Prostate gland (tissue), 2 donors: ENCODE data around the gene KCNJ4. TPM values are rescaled to one million over a fixed set of nuclear protein-coding genes. Genes with fewer than 3 reads are reported as not detected.
"Not testable (repeated sequence)": the region's sequence is repeated elsewhere in the genome, so short reads cannot be mapped to it uniquely, and the experiment has no call there.

Experiments used
- DNase-seq: peaks from one replicate; pipeline ENCODE4 v3.0.0-alpha.2; 2019; ENCODE audit warnings: low spot score
- H3K27ac ChIP-seq, 2 donors: fragments of 200-600 bp; sonication (generic); 2 replicates each; pipeline ENCODE4 v1.5.1; 2017 to 2019
- H3K27me3 ChIP-seq: fragments of 200-600 bp; sonication (generic); replicated peaks from 2 replicates; pipeline ENCODE4 v1.5.1; 2019; ENCODE audit not compliant: insufficient read depth
- H3K36me3 ChIP-seq, 2 donors: fragments of 200-600 bp; sonication (generic); 1 replicate in 1 of 2; 2 replicates in 1 of 2; pipeline versions ENCODE4 v1.5.1 to v1.8.1; 2017 to 2019
- H3K4me1 ChIP-seq: fragments of 200-600 bp; sonication (generic); replicated peaks from 2 replicates; pipeline ENCODE4 v1.5.1; 2019
- H3K4me3 ChIP-seq, 2 donors: fragments of 200-600 bp; sonication (generic); 2 replicates each; pipeline ENCODE4 v1.5.1; 2017 to 2019
- H3K9me3 ChIP-seq: fragments of 200-600 bp; sonication (generic); 2 replicates; pipeline ENCODE4 v1.5.1; 2017
- POLR2A ChIP-seq: fragments of 450-650 bp; IDR thresholded peaks from one replicate; pipeline ENCODE4 v1.6.1; 2016; ENCODE audit warnings: antibody characterized with exemption, mild to moderate bottlenecking
- POLR2AphosphoS5 ChIP-seq: sonication (generic); formaldehyde crosslinking; IDR thresholded peaks from one replicate; pipeline ENCODE4 v1.6.1; 2017; ENCODE audit warnings: antibody characterized with exemption
- WGBS: methylation state at CpG from one replicate; pipeline ENCODE4 v1.1.5; 2018; 5-methylcytosine and 5-hydroxymethylcytosine counted together
- intact Hi-C: fragments of 100-400 bp; cut with DNase I; formaldehyde crosslinking; loops from one replicate; pipeline ENCODE4 v1.14.2; 2022
- total RNA-seq, 2 donors: library from RNA; depleted of rRNA; stranded (reverse); fragments of >200 nt; gene quantifications; one replicate each; pipeline ENCODE4 v1.1.0, GENCODE V29; 2016
- TF ChIP-seq, protein P1 (sequence below), 4 experiments: fragments of 200-600 bp in 2 of 4; fragments of 450-650 bp in 2 of 4; sonication (generic) in 2 of 4; IDR thresholded peaks; 1 replicate in 3 of 4; 2 replicates in 1 of 4; pipeline ENCODE4 v1.5.1; 2016 to 2019; ENCODE audit warnings: antibody characterized with exemption in 4 of 4, mild to moderate bottlenecking in 2 of 4, moderate library complexity in 2 of 4

Gene KCNJ4
- total RNA-seq, 2 donors from 2014 or later: 3.2 TPM; not detected in 1

DNA sequence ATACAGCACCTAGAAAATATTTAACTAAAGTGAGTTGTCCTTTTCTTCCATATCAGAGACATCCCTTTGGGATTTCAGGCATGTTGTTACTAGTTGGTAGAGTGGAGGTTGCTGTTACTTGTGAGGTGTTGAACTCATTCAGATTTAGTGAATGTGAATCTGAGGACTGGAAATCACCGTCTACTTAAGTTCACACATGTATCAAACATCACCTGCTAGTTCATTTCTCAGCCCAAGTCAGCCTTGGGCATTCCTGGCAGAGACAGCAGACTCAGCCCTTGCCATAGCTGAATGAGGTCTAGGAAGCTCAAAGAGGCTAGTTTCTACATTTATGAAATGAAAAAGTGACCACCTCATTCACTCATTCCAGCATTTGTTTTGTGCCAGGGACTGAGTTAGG, 22.6 kb upstream of the KCNJ4 start:
- DNase-seq: no peak
- no peaks in the 10 kb centered on the region for H3K27me3 ChIP-seq
- intact Hi-C loops: no loop called here
- TF ChIP-seq POLR2A (no peak), POLR2AphosphoS5 (no peak)
- TF ChIP-seq, protein P1, sequence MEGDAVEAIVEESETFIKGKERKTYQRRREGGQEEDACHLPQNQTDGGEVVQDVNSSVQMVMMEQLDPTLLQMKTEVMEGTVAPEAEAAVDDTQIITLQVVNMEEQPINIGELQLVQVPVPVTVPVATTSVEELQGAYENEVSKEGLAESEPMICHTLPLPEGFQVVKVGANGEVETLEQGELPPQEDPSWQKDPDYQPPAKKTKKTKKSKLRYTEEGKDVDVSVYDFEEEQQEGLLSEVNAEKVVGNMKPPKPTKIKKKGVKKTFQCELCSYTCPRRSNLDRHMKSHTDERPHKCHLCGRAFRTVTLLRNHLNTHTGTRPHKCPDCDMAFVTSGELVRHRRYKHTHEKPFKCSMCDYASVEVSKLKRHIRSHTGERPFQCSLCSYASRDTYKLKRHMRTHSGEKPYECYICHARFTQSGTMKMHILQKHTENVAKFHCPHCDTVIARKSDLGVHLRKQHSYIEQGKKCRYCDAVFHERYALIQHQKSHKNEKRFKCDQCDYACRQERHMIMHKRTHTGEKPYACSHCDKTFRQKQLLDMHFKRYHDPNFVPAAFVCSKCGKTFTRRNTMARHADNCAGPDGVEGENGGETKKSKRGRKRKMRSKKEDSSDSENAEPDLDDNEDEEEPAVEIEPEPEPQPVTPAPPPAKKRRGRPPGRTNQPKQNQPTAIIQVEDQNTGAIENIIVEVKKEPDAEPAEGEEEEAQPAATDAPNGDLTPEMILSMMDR (IDR thresholded peaks at IDR 0.05): no peak
- no peaks in the 10 kb centered on the region for H3K9me3 ChIP-seq
- H3K36me3 ChIP-seq: peaks cover 0 to under 1% of the 10 kb centered on the region in 2 donors
- no peaks in the 10 kb centered on the region for H3K4me1 ChIP-seq
- H3K4me3 ChIP-seq: no peak overlapping the region
- H3K27ac ChIP-seq: no peak overlapping the region
- 56% methylated on average over 1 of the region's 1 CpG for WGBS

DNA sequence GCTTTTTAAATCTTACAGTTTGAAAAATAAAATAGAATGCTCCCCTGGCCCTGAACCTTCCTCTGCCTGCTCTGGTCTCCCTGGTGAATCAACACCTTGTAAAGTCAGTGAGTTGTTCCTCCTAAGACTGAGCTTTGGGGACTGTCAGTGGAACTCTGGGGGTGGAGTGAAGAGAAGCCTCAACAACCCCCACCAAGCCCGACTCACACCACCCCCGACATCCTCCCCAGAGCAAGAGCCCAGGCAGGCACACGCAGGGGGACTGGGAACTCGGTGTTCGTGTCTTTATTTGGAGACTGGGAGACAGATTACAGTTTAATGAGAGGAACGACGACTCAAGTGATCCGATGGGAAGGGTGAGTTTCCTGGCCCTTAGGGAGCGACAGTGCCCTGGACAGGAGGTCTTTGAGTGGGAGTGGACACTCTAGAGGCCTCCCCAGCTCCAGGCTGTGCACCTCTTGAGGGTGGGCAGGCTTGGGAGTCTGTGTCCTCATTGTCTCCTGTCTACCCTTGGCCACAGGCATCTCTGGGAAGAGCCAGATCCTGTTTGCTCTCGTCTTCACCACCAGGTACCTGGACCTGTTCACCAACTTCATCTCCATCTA, 19.1 kb upstream of the KCNJ4 start:
- no peaks in the 10 kb centered on the region for H3K9me3 ChIP-seq
- no peak overlapping the region for H3K4me3 ChIP-seq
- H3K27me3 ChIP-seq: no peaks in the 10 kb centered on the region
- no peak for DNase-seq
- no peaks in the 10 kb centered on the region for H3K36me3 ChIP-seq
- TF ChIP-seq POLR2A: no peak
- TF ChIP-seq, protein P1 (IDR thresholded peaks at IDR 0.05): no peak
- no peak for TF ChIP-seq POLR2AphosphoS5
- 48% methylated on average over 10 of the region's 10 CpGs for WGBS
- intact Hi-C loops: no loop called here
- no peak overlapping the region for H3K27ac ChIP-seq
- no peaks in the 10 kb centered on the region for H3K4me1 ChIP-seq

DNA sequence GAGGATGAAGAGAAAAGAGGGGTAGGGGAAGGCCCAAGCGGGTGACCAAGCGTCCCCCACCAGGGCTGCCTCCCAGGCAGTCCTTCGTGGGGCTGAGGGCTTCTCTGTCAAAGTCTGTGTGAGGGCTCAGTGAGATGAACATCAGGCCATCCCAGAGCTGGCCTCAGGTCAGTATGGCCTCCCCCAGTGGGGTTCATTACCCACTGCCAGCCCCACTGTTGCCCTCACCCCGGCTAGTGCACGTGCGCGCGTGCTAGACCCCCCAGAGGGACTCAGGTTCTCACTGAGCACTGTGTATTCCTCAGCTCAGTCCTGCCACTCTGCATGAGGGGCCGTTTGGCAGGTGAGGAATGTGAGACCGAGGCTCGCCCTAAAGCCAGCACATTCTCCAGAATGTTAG, 16.2 kb upstream of the KCNJ4 start:
- H3K36me3 ChIP-seq: no peaks in the 10 kb centered on the region
- TF ChIP-seq POLR2A: no peak
- no peak overlapping the region for H3K27ac ChIP-seq
- H3K4me1 ChIP-seq: no peaks in the 10 kb centered on the region
- no peaks in the 10 kb centered on the region for H3K9me3 ChIP-seq
- no peaks in the 10 kb centered on the region for H3K27me3 ChIP-seq
- 90% methylated on average over 11 of the region's 11 CpGs for WGBS
- H3K4me3 ChIP-seq: no peak overlapping the region
- intact Hi-C loops: no loop called here
- DNase-seq: no peak

DNA sequence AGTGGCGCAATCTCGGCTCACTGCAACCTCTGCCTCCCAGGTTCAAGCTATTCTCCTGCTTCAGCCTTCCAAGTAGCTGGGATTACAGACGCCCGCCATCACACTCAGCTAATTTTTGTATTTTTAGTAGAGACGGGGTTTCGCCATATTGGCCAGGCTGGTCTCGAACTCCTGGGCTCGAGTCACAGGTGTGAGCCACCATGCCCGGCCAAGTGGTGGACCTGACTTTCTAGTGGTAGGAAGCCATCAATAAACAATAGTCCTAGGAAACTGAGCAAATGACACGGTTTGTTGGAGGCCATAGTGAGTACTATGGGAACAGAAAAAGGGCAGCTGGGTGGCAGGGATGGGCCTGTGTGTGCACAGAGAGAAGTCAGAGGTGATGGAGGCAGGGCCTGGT, 15.2 kb upstream of the KCNJ4 start:
- H3K27me3 ChIP-seq, H3K4me3 ChIP-seq, H3K4me1 ChIP-seq, H3K9me3 ChIP-seq, intact Hi-C loops, DNase-seq, H3K27ac ChIP-seq, H3K36me3 ChIP-seq: not testable (repeated sequence)
- WGBS: 95% methylated on average over 10 of the region's 10 CpGs

DNA sequence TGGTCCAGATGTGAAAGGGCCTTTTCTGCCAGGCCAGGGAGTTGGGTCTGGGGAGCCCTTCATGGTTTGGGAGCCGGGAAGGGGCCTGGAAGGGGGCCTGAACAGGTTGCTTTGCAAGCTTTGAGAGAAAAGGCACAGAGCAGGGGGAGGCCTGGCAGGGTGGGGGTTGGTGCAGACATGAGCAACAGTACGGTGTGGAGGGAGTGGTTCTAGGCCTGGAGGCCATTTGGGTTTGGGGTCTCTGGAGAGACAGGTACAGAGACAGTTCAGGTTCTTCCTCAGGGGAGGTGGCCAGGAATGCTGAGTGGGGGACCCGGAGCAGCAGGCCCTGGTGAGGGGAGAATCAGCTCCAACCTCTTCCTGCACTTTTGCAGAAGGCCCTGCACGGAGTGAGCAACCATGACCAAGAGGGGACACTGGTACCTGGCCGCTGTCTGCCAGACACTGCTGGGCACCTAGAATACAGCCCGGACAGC, 14.3 kb upstream of the KCNJ4 start:
- Histone ChIP-seq H3K36me3 (no peaks in the 10 kb centered on the region), H3K4me1 (no peaks in the 10 kb centered on the region), H3K4me3 (no peak overlapping the region), H3K9me3 (no peaks in the 10 kb centered on the region), H3K27me3 (no peaks in the 10 kb centered on the region), H3K27ac (no peak overlapping the region)
- DNase-seq: no peak
- TF ChIP-seq POLR2AphosphoS5 (no peak), POLR2A (no peak)
- TF ChIP-seq, protein P1 (IDR thresholded peaks at IDR 0.05): no peak
- intact Hi-C loops: no loop called here
- 95% methylated on average over 6 of the region's 6 CpGs for WGBS
